DND-41 (cell line): ENCODE results near the gene MAPK7.

ENCODE experiments used
- EZH2 ChIP-seq: IDR thresholded peaks from 3 replicates; pipeline ENCODE4 v1.6.1; 2012; ENCODE audit warnings: borderline replicate concordance, low read depth, mild to moderate bottlenecking, moderate library complexity, low read length, inconsistent platforms; ENCODE audit not compliant: severe bottlenecking
- TF ChIP-seq, protein P1 (sequence below): IDR thresholded peaks from 2 replicates; pipeline ENCODE4 v1.5.1; 2012; ENCODE audit warnings: borderline replicate concordance, low read length, moderate library complexity, mild to moderate bottlenecking; ENCODE audit not compliant: poor library complexity, severe bottlenecking; ENCODE audit errors: extremely low read depth

DNA sequence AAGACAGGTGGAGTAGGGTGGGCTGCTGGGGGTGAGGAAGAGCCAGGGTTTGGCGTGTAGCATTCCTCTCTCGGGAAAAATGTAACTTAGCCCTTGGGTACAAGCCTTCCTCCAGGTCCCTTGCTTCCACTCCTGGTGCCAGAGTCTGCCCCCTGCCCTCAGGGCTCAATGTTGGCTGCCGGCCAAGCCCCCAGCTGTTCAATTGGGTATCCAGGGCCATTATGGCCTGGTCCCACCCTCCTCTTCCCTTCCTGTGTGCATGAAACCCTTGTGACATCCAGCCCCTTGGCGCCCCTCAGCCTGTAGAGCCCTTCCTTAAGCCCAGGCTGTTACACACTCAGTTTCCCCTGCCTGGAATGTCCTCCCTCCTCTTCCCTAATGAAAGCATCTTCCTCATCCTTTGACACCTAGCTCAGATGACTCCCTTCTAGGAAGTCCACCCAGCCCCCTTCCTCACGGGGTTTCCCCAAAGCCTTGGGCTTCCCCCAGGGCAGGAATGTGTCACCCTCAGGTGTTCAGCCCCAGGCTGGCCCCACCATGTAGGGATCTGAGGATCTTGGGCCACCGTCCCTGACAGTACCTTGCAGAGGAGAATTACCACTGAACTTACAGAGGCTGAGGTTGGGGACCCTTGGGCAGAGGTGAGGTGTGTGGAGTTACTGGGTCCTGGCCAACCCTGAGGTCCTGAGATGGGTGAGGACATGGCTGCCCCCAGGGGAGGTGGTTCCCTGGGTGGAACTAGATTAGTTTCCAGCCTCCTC, 45.7 kb upstream of the MAPK7 start:
- TF ChIP-seq, protein P1, sequence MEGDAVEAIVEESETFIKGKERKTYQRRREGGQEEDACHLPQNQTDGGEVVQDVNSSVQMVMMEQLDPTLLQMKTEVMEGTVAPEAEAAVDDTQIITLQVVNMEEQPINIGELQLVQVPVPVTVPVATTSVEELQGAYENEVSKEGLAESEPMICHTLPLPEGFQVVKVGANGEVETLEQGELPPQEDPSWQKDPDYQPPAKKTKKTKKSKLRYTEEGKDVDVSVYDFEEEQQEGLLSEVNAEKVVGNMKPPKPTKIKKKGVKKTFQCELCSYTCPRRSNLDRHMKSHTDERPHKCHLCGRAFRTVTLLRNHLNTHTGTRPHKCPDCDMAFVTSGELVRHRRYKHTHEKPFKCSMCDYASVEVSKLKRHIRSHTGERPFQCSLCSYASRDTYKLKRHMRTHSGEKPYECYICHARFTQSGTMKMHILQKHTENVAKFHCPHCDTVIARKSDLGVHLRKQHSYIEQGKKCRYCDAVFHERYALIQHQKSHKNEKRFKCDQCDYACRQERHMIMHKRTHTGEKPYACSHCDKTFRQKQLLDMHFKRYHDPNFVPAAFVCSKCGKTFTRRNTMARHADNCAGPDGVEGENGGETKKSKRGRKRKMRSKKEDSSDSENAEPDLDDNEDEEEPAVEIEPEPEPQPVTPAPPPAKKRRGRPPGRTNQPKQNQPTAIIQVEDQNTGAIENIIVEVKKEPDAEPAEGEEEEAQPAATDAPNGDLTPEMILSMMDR, result no peak
- TF ChIP-seq EZH2, result no peak
